HFF-Myc (cell line): Measurements from ENCODE around the gene RCE1.

ENCODE experiments used
- DNase-seq: peaks from one replicate; pipeline ENCODE4 v3.0.0-alpha.2; 2011; ENCODE audit warnings: low read depth; ENCODE audit errors: extremely low read depth
- H3K4me3 ChIP-seq: replicated peaks from 2 replicates; pipeline ENCODE4 v1.5.1; 2011; ENCODE audit warnings: low read depth, mild to moderate bottlenecking, control low read depth, low read length
- CTCF ChIP-seq: IDR thresholded peaks from 2 replicates; pipeline ENCODE4 v1.5.1; 2012; ENCODE audit warnings: mild to moderate bottlenecking, low read depth, low read length, control low read depth; ENCODE audit errors: missing control alignments

RCE1 gene

GRCh38 chr11:66849501-66850234 lies 6.4 kb downstream of the RCE1 start:
- no peak for DNase-seq
- H3K4me3 ChIP-seq, result no peak overlapping the region
- TF ChIP-seq CTCF, result no peak

GRCh38 chr11:66850235-66850587 lies 7.0 kb downstream of the RCE1 start:
- TF ChIP-seq CTCF, result no peak
- H3K4me3 ChIP-seq, result no peak overlapping the region
- no peak for DNase-seq

GRCh38 chr11:66850588-66851238 lies 7.5 kb downstream of the RCE1 start:
- H3K4me3 ChIP-seq, result no peak overlapping the region
- DNase-seq, result no peak
- TF ChIP-seq CTCF, result no peak

- no peak for DNase-seq
- no peak for TF ChIP-seq CTCF
- H3K4me3 ChIP-seq, result no peak overlapping the region
These were observed 8.0 kb downstream of the RCE1 start for GRCh38 chr11:66851239-66851596.

GRCh38 chr11:66851698-66852465 lies 8.6 kb downstream of the RCE1 start:
- no peak overlapping the region for H3K4me3 ChIP-seq
- TF ChIP-seq CTCF, result no peak
- DNase-seq, result no peak

- no peak for DNase-seq
- H3K4me3 ChIP-seq, result no peak overlapping the region
- TF ChIP-seq CTCF, result no peak
These were observed 9.4 kb downstream of the RCE1 start for GRCh38 chr11:66852466-66853241.
